Measurements from ENCODE around the gene CLMN.

- TF ChIP-seq, protein P1, sequence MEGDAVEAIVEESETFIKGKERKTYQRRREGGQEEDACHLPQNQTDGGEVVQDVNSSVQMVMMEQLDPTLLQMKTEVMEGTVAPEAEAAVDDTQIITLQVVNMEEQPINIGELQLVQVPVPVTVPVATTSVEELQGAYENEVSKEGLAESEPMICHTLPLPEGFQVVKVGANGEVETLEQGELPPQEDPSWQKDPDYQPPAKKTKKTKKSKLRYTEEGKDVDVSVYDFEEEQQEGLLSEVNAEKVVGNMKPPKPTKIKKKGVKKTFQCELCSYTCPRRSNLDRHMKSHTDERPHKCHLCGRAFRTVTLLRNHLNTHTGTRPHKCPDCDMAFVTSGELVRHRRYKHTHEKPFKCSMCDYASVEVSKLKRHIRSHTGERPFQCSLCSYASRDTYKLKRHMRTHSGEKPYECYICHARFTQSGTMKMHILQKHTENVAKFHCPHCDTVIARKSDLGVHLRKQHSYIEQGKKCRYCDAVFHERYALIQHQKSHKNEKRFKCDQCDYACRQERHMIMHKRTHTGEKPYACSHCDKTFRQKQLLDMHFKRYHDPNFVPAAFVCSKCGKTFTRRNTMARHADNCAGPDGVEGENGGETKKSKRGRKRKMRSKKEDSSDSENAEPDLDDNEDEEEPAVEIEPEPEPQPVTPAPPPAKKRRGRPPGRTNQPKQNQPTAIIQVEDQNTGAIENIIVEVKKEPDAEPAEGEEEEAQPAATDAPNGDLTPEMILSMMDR (IDR thresholded peaks at IDR 0.05), result no peak
- TF ChIP-seq POLR2A (IDR thresholded peaks at IDR 0.05), result no peak
Observed at GRCh38 chr14:95136631-95137030, 183.1 kb downstream of the CLMN start.
